Ureter (tissue), 1 donor: Measurements from ENCODE around the gene SMO. TPM values are rescaled to one million over a fixed set of nuclear protein-coding genes. Genes with fewer than 3 reads are reported as not detected.
"Not testable (repeated sequence)": the region's sequence is repeated elsewhere in the genome, so short reads cannot be mapped to it uniquely, and the experiment has no call there.

Experiments
- DNase-seq: peaks from one replicate; pipeline ENCODE4 v3.0.0-alpha.2; 2020; ENCODE audit warnings: low spot score
- total RNA-seq: library from RNA; stranded (reverse); gene quantifications from one replicate; pipeline ENCODE4 v1.2.4, GENCODE V29; 2023
- donor health status: DM: yes; HTN: yes; CAD: no.

Gene SMO
- total RNA-seq, 1 donor from 2014 or later = 12.5 TPM

GRCh38 chr7:129238546-129238945, 50.1 kb downstream of the SMO start:
- no peak for DNase-seq

GRCh38 chr7:129240119-129240820, 51.8 kb downstream of the SMO start:
- DNase-seq = no peak

DNA sequence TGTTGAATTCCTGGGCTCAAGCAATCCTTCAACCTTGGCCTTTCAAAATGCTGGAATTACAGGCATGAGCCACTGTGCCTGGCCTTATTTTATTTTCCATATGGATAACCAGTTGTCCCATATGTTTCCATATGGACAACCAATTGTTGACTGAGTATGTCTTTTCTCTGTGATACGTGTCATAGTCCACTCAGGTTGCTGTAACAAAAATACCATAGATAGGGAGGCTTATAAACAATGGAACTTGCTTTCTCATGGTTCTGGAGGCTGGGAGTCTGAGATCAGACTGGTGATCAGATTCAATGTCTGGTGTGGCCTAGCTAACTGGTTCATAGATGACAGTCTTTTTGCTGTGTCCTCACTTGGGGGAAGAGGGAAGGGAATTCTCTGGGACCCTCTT, 55.8 kb downstream of the SMO start:
- no peak for DNase-seq

- no peak for DNase-seq
These were observed 57.1 kb downstream of the SMO start for GRCh38 chr7:129245533-129245932.

GRCh38 chr7:129247087-129247486, 58.7 kb downstream of the SMO start:
- no peak for DNase-seq

- no peak for DNase-seq
These were observed 63.7 kb downstream of the SMO start for GRCh38 chr7:129252128-129252527.

- not testable (repeated sequence) for DNase-seq
These were observed 64.2 kb downstream of the SMO start for GRCh38 chr7:129252603-129253002.

GRCh38 chr7:129255800-129256199, 67.4 kb downstream of the SMO start:
- DNase-seq = no peak

GRCh38 chr7:129256221-129256620, 67.8 kb downstream of the SMO start:
- no peak for DNase-seq

DNA sequence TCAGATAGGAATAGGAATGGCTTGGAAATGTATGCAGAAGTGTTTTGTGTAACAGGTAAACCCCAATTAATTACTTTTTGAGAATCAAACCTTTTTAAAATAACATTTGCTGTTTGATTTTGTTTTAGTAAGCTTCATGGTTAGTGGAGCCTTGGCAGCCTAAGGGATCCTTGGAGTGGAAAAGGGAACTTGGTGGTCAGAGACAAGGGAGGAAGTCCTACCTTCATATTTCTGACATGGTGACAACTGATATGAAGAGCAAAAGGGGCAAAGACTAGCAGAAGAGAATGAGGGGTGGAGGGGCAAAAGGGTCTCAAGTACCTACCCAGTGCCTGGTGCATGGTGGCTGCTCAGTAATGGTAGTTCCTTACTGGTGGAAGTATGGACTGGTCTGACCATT, 68.7 kb downstream of the SMO start:
- no peak for DNase-seq

DNA sequence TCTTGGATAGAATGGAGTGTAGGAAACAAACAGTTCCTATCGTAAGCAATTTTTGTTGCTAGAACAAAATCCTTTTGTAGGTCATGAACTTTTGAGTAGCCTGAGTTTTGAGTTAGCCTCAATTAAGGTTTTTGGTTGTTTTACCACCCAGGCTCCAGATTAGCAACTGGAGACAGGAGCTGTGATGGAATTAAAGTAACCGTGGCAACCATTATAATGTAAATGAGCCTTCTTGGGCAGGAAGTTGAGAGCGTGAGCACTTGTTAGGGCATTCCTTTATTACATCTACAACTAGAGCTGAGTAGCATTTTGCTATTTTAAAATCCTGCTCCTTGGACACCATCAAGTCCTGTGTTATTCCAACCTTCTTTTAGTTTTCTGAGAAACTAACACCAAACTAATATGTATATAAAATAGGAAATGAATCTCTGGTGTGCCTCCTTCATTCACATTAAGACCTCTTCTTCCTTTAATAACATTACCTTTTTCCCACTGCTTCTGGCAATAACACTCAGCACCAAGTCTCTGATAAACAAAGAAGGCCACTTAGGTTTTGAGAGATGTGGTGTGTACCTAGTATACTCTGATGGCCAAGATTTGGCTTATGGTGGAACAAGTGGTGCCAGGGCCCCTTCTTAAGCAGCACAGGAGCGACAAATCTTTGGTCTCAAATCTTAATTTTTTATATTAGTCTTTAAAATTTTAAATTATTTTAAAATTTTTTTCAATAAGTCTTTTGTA, 70.4 kb downstream of the SMO start:
- DNase-seq = no peak

DNA sequence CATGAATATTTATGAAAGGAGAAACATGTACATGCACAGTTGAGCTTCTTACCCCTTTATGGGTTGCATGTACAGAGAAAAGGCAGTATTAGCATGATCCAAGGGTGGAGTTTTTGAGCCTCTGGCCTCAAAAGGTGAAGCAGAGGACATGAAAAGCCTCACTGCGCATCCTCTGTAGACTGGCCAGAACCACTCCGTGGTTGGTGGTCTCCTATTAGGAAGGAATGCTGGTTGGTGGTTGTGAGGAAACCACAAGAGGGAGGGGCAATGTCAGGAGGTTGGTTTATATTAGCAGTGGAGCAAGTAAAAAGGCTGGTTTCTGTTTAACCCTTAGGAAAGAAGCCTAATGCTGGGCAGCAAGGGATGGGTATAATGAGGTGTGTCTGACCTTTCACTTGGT, 73.9 kb downstream of the SMO start:
- DNase-seq = no peak

Other genes with a start within 250 kb of the SMO start
- gene TNPO3, start 133.5 kb upstream of the SMO start, total RNA-seq = 43.4 TPM
- 11.1 TPM for gene TSPAN33, start 43.9 kb upstream of the SMO start, total RNA-seq
- gene AHCYL2, start 36.4 kb downstream of the SMO start, total RNA-seq = 19.3 TPM
- 0.52 TPM for gene STRIP2, start 245.8 kb downstream of the SMO start, total RNA-seq